GM18498 (cell line): Measurements from ENCODE around the gene GNAZ.
A peak's percentile ranks its signal among the peaks of the same experiment; 100 is the strongest.
"Not testable (repeated sequence)": the region's sequence is repeated elsewhere in the genome, so short reads cannot be mapped to it uniquely, and the experiment has no call there.

ENCODE experiments used
- ATAC-seq: cut with Tn5 transposase; IDR thresholded peaks from one replicate; pipeline ENCODE4 v1.9.1; 2021; ENCODE audit warnings: mild to moderate bottlenecking, moderate library complexity; ENCODE audit not compliant: unreplicated experiment

Gene GNAZ

GRCh38 chr22:23129149-23129548 is 58.8 kb downstream of the GNAZ start:
- no peak for ATAC-seq

DNA sequence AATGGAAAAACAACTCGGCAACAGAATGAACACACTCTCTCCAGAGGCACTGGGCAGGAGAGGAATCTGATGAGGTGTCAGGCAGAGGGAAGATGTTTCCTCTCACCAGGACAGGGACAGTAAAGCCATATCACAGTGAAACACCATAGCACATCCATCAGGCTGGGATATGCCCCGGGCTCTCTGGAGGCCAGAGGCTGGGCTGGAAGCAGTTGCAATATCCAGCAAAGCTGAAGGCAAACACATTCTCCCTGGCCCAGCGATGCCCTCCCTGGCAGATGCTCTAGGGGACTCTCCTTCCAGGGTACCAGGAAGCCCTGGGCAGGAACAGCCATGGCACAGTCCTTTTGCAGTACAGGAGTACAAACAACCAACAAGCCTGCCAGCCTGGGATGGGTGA is 60.4 kb downstream of the GNAZ start:
- ATAC-seq, result no peak

GRCh38 chr22:23131931-23132330 is 61.6 kb downstream of the GNAZ start:
- ATAC-seq, result no peak

GRCh38 chr22:23132376-23133091 is 62.2 kb downstream of the GNAZ start:
- ATAC-seq, result no peak

DNA sequence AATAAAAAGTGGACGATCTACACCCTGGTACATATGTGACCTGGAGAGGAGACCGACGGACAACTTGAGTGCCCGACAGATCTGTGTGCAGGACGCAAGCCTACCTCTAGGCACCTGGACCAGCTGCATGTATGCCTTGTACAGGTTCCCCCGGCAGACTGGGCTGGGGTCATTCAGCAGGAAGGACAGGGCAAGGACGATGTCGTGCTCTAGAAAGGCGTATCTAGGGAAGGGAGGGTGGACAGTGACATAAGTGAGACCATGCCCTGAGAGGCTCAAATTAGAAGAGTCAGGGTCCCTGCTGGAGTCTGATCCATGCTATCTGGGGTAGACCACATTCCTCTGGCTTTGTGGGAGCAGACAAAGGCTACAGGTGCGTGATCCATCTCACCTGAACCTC is 63.6 kb downstream of the GNAZ start:
- ATAC-seq, result no peak

DNA sequence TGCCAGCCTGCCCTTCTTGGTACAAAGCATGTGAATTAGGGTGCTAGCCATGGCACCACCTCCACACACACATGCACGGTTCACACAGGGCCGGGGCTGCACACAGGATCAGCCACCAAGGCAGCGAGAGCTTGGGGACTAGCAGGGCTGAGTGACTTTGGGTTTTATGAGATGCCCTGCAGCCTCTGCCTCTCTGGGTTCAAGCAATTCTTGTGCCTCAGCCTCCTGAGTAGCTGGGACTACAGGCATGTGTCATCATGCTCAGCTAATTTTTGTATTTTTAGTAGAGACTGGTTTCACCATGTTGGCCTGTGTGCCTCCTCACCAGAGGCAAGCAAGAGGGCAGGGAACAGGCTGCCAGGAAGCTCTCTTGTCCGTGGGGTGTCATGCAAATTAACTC is 66.7 kb downstream of the GNAZ start:
- not testable (repeated sequence) for ATAC-seq

GRCh38 chr22:23137468-23137867 is 67.1 kb downstream of the GNAZ start:
- ATAC-seq, result no peak

DNA sequence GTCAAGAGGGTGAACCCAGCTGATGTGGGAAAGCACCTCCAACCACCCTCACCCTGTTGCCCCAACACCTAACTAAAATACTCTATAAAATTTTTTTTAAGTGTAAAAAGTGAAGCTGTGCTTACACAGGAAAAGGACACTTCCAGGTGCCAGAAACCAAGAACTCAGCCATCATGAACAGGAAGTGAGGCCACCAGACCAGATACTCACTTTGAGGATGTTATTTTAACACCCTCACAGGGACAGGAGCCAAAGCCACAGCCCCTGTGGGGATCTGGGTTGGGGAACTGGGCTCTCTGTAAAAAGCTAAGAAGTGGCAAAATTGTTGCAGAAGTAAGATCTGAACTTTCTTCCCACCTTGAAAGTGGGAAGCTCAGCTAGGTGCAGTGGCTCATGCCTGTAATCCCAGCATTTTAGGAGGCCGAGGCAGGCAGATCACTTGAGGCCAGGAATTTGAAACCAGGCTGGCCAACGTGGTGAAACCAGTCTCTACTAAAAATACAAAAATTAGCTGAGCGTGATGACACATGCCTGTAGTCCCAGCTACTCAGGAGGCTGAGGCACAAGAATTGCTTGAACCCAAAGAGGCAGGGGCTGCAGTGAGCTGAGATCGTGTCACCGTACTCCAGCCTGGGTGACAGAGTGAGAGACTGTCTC is 67.7 kb downstream of the GNAZ start:
- ATAC-seq, result peak; percentile 53

DNA sequence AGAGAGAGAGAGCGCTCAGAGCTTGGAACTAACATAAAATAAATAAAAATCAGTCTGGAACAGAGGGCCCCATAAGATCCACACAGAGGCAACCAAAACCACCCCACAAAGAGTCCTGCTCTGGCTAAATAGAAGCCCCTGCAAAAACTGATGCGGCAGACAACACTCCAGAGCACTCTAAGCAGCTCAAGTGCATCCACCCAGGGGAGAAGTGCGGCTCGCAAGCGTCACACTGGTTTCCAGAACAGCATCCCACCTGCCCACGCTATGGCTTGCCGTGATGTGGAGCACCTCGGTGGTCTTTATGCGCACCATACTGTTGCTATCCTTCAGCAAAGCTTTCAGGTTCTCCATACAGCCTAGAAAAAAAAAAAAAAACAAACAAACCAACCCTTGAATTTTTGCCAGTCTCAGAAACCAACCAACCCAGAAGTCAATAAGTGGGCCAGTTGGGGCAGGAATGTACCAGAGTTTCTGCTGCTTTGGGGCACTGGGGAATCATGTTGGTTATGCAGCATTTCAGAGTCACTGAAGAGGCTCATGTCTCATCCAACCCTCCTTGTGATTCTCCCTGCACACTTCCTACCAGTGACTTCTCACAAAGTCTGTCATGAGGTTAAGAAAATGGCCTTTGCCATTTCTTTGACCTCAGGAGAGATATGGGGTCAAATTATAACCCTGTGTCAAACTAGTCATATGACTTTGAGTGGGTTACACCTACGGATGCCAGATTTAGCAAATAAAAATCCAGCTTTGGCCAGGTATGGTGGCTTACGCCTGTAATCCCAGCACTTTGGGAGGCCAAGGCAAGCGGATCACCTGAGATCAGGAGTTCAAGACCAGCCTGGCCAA is 68.5 kb downstream of the GNAZ start:
- ATAC-seq, result no peak

GRCh38 chr22:23140385-23140784 is 70.1 kb downstream of the GNAZ start:
- no peak for ATAC-seq

- ATAC-seq, result no peak
Observed at GRCh38 chr22:23142546-23143105, 72.3 kb downstream of the GNAZ start.

DNA sequence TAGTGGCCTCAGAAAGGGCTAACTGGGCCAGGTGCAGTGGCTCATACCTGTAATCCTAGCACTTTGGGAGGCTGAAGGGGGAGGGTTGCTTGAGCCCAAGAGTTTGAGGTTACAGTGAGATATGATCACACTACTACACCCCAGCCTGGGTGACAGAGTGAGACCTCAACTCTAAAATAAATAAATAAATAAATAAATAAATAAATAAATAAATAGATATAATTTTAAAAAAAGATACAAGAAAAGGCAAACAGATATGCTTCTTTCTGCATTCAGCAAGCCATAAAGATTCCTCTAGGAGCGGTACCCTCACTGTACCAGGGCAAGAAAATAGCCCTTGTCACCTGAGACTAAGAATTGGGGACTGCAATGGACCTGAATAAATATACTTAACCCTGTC is 72.8 kb downstream of the GNAZ start:
- no peak for ATAC-seq

DNA sequence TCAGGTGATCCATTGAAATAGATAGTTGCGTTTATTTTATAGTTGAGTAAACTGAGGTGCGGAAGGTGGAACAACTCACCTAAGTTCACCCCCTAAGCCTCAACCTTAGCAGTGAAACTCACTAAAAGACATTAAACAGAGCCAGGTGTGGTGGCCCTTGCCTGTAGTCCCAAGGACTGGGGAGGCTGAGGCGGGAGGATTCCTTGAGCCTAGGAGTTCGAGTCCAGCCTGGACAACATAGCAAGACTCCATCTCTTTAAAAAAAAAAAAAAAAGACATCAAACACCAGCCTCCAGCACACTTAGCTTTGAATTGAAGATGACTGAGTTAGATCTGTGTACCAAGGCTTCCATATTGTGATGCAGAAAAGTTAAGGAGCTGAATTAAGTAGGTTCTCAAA is 74.1 kb downstream of the GNAZ start:
- ATAC-seq, result no peak

DNA sequence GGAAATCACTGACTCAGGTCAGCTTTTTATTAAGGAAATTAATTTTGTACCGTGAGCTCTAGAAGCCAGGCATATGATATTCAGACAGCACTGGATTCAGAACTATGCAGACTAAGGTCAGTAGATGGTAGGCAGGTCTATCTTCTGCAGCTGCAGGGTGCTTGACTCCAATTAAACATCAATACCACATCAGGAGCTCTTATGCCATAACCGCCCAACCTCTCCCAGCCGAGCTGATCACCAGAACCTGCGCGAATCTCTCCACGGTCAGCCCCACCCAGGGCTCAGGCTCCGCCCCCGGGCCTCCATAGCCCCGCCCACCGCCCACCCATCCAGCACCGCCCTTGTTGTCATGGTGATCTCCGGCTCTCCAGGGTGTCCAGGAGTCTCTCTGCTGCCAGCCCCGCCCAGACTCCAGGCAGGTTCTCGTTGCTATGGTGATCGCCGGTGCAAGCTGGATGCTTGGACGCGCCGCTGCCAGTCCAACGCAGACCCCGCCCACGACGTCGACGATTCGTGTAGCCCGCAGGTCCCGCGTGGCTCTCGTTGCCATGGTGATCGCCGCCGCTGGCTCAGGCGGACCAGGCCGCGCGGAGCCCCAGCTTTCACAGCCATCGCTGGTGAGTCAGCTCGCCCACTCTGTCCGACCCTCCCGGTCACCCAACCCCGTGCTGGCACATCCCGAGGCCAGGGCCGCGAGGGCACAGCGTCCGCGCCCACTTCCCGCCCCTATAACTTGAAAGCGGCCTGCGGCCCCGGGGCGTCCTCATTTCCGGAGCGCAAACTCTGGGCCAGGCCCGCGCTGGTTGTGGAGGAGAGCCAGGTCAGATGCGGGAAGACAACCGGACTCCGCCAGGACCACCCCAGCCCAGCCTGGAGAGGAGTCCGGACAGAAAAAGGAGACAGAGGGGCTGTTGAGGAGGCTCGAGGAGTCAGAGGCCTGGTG is 74.9 kb downstream of the GNAZ start, which contains the start of gene RAB36:
RAB36 (plus strand) TSS at position 546 of the 946 bp plus-strand sequence. CDS start 1,140 bp downstream, outside the sequence.
- ATAC-seq, result peak; percentile 56

GRCh38 chr22:23145878-23146470 is 75.7 kb downstream of the GNAZ start:
- no peak for ATAC-seq

DNA sequence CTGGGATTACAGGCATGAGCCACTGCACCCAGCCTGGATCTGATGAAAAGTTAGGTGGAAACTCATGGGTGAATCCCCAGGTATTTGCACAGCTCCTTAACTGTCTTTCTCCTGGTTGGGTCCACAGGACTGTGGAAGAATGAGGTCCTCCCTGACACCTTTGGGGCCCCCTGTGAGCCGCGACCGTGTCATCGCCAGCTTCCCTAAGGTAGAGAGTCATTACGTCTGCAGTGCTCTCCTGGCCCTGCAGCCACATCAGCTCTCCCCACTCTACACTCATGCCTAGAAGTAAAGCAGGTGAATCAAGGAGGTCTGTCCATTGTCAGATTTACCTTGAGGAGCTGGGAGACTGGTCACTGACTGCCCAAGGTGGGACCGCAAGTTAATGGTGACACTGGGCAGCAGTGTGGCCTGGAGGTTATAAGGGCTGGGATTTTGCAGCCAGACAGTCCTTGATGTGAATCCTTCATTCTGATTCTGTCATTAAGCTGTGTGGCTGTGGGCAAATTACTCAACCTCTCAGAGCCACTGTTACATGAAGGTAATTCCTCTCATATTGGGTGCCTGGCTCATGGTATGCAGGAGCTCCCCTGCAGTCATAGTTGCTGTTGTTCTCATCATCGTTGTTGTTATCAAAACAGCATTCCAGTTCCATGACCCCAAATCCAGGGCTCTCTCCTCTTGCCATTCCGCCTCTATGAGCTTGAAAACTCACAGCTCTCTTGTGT is 76.3 kb downstream of the GNAZ start:
- ATAC-seq, result no peak

DNA sequence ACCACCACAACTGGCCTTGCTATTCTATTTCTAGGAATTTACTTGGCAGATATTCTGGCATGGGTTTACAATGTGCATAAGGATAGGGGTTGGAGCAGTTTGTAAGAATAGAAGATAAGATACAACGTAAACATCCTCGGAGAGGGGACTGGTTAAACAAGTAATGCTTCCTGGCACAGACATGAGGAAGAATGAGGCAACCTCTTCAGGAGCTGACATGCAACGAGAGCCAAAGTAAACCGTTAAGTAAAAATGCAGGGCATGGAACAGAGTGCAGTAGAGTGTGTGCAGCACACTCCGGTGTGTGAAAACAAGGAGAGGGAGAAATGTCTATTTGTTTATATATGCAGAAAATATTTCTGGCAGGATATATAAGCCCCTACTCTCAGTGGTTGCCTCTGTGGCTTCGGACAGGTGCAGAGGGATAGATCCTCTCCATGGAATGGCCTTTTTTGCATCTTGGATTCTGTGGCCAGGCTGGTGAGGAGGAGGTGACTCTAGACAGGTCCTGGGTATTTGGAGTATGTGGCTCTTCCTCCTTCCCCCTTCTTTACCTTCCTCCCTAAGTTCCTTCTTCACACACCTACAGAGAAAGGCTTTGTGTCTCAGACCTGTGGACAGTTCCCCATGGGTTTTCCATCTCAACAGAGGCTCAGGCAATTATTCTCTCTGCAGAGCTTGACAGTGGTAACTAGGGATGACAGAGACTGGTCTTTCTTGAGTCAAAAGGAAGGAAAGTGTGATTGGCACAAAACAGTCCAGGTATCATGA is 77.5 kb downstream of the GNAZ start:
- no peak for ATAC-seq

GRCh38 chr22:23149743-23150238 is 79.5 kb downstream of the GNAZ start:
- ATAC-seq, result no peak
